ENCODE data around the gene POU2AF1.
"Not testable (repeated sequence)": the region's sequence is repeated elsewhere in the genome, so short reads cannot be mapped to it uniquely, and the experiment has no call there.

The POU2AF1 gene

DNA sequence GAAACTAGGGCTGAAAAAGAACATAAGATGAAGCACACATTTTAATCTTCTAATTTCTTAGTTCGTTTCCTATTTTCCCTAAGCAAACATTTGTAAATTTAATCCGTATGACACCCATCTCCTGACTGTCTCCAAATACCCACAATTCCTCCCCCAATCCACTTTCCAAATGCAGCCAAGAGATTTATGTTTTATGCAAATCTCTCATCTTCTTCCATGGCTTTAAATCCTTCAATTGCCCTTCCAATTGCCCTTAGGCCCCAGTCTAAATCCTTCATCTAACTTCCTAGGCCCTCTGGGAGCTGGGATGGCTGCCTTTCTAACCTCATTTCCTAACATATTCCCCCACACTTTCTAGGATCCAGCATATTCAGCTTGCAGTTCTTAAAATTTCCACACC is 18.0 kb upstream of the POU2AF1 start:
- H3K4me1 ChIP-seq (ENCODE audit: control insufficient read depth in 1 of 2, insufficient read depth in 1 of 2, low read depth in 1 of 2, low read length in 1 of 2) = no peaks in the 10 kb centered on the region
- TF ChIP-seq, protein P1, sequence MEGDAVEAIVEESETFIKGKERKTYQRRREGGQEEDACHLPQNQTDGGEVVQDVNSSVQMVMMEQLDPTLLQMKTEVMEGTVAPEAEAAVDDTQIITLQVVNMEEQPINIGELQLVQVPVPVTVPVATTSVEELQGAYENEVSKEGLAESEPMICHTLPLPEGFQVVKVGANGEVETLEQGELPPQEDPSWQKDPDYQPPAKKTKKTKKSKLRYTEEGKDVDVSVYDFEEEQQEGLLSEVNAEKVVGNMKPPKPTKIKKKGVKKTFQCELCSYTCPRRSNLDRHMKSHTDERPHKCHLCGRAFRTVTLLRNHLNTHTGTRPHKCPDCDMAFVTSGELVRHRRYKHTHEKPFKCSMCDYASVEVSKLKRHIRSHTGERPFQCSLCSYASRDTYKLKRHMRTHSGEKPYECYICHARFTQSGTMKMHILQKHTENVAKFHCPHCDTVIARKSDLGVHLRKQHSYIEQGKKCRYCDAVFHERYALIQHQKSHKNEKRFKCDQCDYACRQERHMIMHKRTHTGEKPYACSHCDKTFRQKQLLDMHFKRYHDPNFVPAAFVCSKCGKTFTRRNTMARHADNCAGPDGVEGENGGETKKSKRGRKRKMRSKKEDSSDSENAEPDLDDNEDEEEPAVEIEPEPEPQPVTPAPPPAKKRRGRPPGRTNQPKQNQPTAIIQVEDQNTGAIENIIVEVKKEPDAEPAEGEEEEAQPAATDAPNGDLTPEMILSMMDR (IDR thresholded peaks at IDR 0.05) = no peak
- no peak overlapping the region for H3K27ac ChIP-seq
- no peak overlapping the region for H3K4me3 ChIP-seq (ENCODE audit: low read depth in 1 of 2, low read length in 1 of 2)
- H3K36me3 ChIP-seq = no peaks in the 10 kb centered on the region
- no peaks in the 10 kb centered on the region for H3K9me3 ChIP-seq
- no peaks in the 10 kb centered on the region for H3K27me3 ChIP-seq

DNA sequence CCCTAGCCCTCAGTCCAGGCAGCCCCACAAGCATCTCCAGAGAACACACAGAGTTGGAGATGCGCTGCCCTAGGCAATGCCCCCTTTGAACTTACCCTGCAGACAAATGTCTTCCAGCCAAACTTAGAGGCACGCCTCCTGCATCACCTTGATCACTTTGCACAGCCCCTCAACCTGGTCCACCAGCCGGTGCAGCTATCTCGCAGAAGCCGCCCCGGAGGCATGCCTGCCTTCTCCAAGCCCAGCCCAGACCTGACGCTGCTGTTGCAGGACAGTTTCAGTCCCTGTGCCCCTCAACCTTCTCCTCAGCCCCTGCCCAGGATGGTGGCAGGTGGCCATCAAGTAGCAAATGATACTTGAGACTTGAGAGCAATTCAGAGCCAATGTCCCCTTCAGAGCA is 16.7 kb upstream of the POU2AF1 start:
- H3K4me1 ChIP-seq (ENCODE audit: control insufficient read depth in 1 of 2, insufficient read depth in 1 of 2, low read depth in 1 of 2, low read length in 1 of 2) = no peaks in the 10 kb centered on the region
- H3K36me3 ChIP-seq = no peaks in the 10 kb centered on the region
- TF ChIP-seq, protein P1 (IDR thresholded peaks at IDR 0.05) = no peak
- no peak overlapping the region for H3K27ac ChIP-seq
- H3K27me3 ChIP-seq = no peaks in the 10 kb centered on the region
- no peaks in the 10 kb centered on the region for H3K9me3 ChIP-seq
- no peak overlapping the region for H3K4me3 ChIP-seq (ENCODE audit: low read depth in 1 of 2, low read length in 1 of 2)

DNA sequence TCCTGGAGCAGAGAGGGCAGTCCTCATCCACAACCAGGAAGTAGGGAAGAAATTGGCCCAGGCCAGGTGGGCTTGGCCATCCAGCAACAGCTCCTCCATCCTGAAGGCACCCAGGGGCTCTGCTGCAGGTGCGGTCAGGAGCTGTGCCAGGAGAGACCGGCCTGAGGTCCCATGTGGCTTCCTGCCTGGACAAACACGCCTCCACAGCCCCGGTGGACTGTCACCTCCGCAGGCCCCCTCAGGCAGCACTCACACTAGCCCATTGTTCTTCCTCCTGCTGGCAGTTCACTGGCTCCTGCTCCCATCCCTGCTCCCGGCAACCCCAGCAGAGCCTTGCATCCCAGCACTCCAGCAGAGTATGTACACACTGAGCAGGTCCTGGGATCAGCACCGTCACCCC is 16.0 kb upstream of the POU2AF1 start:
- H3K27me3 ChIP-seq = no peaks in the 10 kb centered on the region
- no peaks in the 10 kb centered on the region for H3K36me3 ChIP-seq
- TF ChIP-seq, protein P1 (IDR thresholded peaks at IDR 0.05) = no peak
- H3K9me3 ChIP-seq = no peaks in the 10 kb centered on the region
- no peaks in the 10 kb centered on the region for H3K4me1 ChIP-seq (ENCODE audit: control insufficient read depth in 1 of 2, insufficient read depth in 1 of 2, low read depth in 1 of 2, low read length in 1 of 2)
- no peak overlapping the region for H3K27ac ChIP-seq
- no peak overlapping the region for H3K4me3 ChIP-seq (ENCODE audit: low read depth in 1 of 2, low read length in 1 of 2)

DNA sequence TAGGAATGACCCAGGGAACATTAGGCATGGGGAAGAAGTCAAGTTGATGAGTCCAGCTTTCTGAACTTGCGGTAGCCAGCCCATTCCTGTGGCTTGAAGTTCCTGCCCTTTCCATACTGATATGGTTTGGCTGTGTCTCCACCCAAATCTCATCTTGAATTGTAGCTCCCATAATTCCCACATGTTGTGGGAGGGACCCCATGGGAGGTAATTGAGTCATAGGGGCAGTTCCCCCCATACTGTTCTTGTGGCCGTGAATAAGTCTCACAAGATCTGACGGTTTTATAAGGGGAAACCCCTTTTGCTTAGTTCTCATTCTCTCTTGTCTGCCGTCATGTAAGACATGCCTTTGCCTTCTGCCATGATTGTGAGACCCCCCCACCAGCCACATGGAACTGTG is 15.1 kb upstream of the POU2AF1 start:
- H3K4me3 ChIP-seq (ENCODE audit: low read depth in 1 of 2, low read length in 1 of 2); H3K4me1 ChIP-seq (ENCODE audit: control insufficient read depth in 1 of 2, insufficient read depth in 1 of 2, low read depth in 1 of 2, low read length in 1 of 2): not testable (repeated sequence)

DNA sequence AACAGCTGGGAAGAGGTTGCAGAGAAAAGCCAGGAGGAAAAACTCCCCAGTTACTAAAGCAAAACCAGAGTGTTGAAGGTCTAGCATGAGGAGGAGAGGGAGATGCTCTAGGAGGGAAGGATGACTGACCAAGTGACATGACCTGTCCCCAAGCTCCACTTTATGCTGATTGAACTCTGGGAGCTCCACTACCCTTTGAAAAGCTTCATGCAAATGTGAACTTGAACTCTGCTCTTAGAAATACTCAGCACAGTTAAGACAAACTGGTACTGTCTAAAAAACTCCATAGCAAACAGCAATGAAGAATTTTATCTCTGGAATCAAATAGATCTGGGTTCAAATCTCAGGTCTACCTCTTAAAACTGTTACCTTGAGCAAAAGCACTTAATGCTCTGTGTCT is 14.5 kb upstream of the POU2AF1 start:
- Histone ChIP-seq H3K4me3 (ENCODE audit: low read depth in 1 of 2, low read length in 1 of 2) (no peak overlapping the region), H3K27me3 (no peaks in the 10 kb centered on the region), H3K36me3 (no peaks in the 10 kb centered on the region), H3K4me1 (ENCODE audit: control insufficient read depth in 1 of 2, insufficient read depth in 1 of 2, low read depth in 1 of 2, low read length in 1 of 2) (no peaks in the 10 kb centered on the region), H3K9me3 (no peaks in the 10 kb centered on the region), H3K27ac (no peak overlapping the region)
- TF ChIP-seq, protein P1 (IDR thresholded peaks at IDR 0.05) = no peak

More for the DNA sequence above, 15.1 kb upstream of the POU2AF1 start:
- not testable (repeated sequence) for H3K9me3 ChIP-seq, H3K27me3 ChIP-seq, H3K36me3 ChIP-seq, H3K27ac ChIP-seq

DNA sequence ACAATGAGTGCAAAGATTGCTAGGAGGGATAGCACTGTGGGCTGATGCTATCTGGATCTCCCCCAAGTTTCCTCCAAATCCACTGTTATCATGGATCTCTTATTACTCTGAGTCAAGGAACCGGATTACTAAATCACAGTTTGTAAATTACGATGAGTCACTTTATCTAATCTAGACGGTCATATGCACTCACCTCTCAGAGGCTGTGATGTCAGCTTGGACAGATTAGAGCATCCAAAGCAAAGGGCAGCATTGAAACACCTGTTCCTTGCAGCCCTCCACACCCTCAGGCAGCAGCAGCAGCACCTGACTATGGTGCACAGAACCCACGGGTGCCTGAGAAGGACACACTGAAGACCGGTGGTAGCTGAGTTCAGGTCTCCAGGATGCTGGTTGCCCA is 14.0 kb upstream of the POU2AF1 start:
- H3K4me3 ChIP-seq (ENCODE audit: low read depth in 1 of 2, low read length in 1 of 2) = no peak overlapping the region
- H3K36me3 ChIP-seq = no peaks in the 10 kb centered on the region
- H3K9me3 ChIP-seq = no peaks in the 10 kb centered on the region
- H3K27ac ChIP-seq = no peak overlapping the region
- TF ChIP-seq, protein P1 (IDR thresholded peaks at IDR 0.05) = no peak
- H3K4me1 ChIP-seq (ENCODE audit: control insufficient read depth in 1 of 2, insufficient read depth in 1 of 2, low read depth in 1 of 2, low read length in 1 of 2) = no peaks in the 10 kb centered on the region
- H3K27me3 ChIP-seq = no peaks in the 10 kb centered on the region
